ENCODE results near the gene TESPA1. TPM values are rescaled to one million over a fixed set of nuclear protein-coding genes. Genes with fewer than 3 reads are reported as not detected.

Gene TESPA1
- total RNA-seq, 2 donors from 2014 or later, result 86.5 to 95.5 TPM

DNA sequence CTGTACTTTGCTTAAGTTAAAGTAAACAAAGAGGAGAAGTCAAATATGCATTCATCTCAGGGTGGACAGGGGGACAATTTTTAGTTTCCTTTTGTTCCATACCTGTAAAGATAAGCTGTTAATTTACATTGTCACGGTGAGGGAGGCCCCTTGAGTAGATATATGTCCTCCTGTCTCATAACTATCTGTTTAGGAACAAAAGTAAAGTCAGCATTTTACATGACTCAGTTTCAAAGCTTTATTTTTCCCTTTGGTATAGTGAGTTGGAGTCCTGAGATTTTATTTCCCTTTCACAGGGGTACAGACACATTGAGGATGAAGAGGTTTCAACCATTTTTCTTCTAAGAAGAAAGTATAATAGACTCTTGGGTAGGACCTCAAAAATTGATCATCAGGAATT lies 50.1 kb downstream of the TESPA1 start:
- no peaks in the 10 kb centered on the region for H3K27me3 Mint-ChIP-seq (ENCODE audit: low read depth)
- no peak for DNase-seq
- H3K36me3 Mint-ChIP-seq (ENCODE audit: insufficient read depth in 2 of 2), result peaks cover 32 to 64% of the 10 kb centered on the region in 2 donors
- peaks cover 70% of the 10 kb centered on the region for H3K4me1 Mint-ChIP-seq (ENCODE audit: low read depth)
- peaks cover 24 to 25% of the 10 kb centered on the region in 2 donors for H3K9me3 Mint-ChIP-seq
- H3K27ac Mint-ChIP-seq, result peak overlapping the region; percentile 58
- ATAC-seq (replicated peaks in 1 of 2), result no peak
- H3K4me3 Mint-ChIP-seq, result peak overlapping the region in 1 of 2 donors; percentile 46

DNA sequence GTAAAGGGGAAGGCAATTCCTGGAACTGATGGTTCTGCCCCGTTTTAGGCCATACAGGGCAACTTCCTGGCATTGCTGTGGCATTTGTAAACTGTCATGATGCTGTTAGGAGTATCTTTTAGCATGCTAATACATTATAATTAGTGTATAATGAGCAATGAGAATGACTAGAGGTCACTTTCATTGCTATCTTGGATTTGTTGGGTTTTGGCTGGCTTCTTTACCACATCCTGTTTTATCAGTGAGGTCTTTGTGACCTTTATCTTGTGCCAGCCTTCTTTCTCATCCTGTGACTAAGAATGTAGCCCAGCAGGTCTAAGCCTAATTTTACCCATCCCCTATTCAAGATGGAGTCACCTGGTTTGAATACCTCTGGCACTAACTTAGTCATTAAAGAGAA lies 51.2 kb downstream of the TESPA1 start:
- peak; percentile 56 to 64 for ATAC-seq (replicated peaks in 1 of 2)
- H3K4me3 Mint-ChIP-seq, result peak overlapping the region; percentile 11 to 60
- H3K4me1 Mint-ChIP-seq (ENCODE audit: low read depth), result peaks cover 68% of the 10 kb centered on the region
- peaks cover 23 to 25% of the 10 kb centered on the region in 2 donors for H3K9me3 Mint-ChIP-seq
- DNase-seq, result peak; percentile 33 to 35
- H3K27ac Mint-ChIP-seq, result peak overlapping the region; percentile 86
- H3K27me3 Mint-ChIP-seq (ENCODE audit: low read depth), result no peaks in the 10 kb centered on the region
- peaks cover 34 to 66% of the 10 kb centered on the region in 2 donors for H3K36me3 Mint-ChIP-seq (ENCODE audit: insufficient read depth in 2 of 2)

DNA sequence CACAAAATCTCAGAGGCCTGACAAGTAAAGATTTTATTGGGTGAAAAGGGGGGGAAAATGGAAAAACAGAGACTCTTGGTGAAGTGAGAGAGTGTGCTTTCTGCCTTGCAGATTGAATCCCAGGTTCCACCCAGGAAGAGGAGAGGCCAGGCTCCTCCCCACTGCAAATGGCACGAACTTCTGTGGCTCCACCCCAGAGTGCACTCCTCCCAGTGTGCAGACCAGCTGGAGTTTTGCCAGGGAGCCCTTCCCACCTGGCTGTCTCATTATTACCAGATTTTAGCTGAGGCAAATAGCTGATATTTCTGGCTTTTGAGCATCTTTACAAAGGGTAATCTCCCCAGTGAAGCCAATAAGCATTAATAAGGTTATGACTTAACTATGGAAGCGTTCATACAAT lies 51.9 kb downstream of the TESPA1 start:
- Mint-ChIP-seq H3K27ac (peak overlapping the region; percentile 86), H3K36me3 (ENCODE audit: insufficient read depth in 2 of 2) (peaks cover 34 to 60% of the 10 kb centered on the region in 2 donors), H3K4me3 (peak overlapping the region in 1 of 2 donors; percentile 56), H3K27me3 (ENCODE audit: low read depth) (no peaks in the 10 kb centered on the region), H3K4me1 (ENCODE audit: low read depth) (peaks cover 65% of the 10 kb centered on the region), H3K9me3 (peaks cover 23 to 25% of the 10 kb centered on the region in 2 donors)
- ATAC-seq (replicated peaks in 1 of 2), result no peak
- DNase-seq, result no peak

DNA sequence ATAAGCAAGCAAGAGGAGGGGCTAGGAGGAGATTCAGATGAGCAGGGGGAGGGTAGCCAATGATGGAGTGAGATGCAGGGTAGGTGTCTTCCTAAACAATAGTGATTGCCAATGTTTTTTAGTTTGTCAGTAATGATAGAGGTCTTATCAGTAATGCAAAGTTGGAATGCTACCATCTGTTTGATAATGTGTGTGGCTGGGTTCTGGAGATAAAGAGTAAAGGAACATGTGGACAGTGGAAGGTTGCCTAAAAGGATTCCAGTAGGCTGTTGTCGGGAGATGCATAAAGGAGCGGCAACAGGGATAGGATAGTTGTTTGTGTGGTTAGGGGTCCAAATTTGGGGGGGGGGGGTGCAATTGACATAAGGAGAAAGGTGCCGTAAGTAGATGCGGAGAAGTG lies 52.5 kb downstream of the TESPA1 start:
- no peaks in the 10 kb centered on the region for H3K27me3 Mint-ChIP-seq (ENCODE audit: low read depth)
- H3K4me1 Mint-ChIP-seq (ENCODE audit: low read depth), result peaks cover 58% of the 10 kb centered on the region
- H3K27ac Mint-ChIP-seq, result peak overlapping the region; percentile 27
- DNase-seq (no peak), ATAC-seq (replicated peaks in 1 of 2) (no peak)
- H3K9me3 Mint-ChIP-seq, result peaks cover 24 to 28% of the 10 kb centered on the region in 2 donors
- peaks cover 37 to 59% of the 10 kb centered on the region in 2 donors for H3K36me3 Mint-ChIP-seq (ENCODE audit: insufficient read depth in 2 of 2)
- H3K4me3 Mint-ChIP-seq, result no peak overlapping the region

DNA sequence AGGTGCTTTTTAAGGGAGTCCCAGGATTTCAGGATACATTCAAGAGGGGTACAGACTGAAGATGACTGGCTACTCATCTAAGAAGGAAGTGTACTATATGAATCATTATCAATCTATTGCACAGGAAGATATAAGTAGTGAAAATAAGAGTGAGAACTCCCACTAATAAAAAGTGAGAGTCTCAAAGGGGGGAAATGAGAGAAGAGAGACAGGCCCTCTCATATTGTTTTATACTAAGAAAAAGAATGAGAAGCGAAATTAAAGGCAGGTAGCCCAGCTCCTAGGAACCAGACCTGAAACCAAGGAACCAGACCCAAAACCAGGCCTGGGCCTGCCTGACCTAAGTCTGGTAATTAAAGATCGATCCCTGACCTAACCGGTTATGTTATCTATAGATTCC lies 54.6 kb downstream of the TESPA1 start:
- Mint-ChIP-seq H3K4me1 (ENCODE audit: low read depth) (peaks cover 38% of the 10 kb centered on the region), H3K27me3 (ENCODE audit: low read depth) (no peaks in the 10 kb centered on the region), H3K27ac (no peak overlapping the region), H3K36me3 (ENCODE audit: insufficient read depth in 2 of 2) (peaks cover 27 to 39% of the 10 kb centered on the region in 2 donors), H3K4me3 (no peak overlapping the region), H3K9me3 (peaks cover 18 to 19% of the 10 kb centered on the region in 2 donors)
- no peak for DNase-seq
- no peak for ATAC-seq (replicated peaks in 1 of 2)

DNA sequence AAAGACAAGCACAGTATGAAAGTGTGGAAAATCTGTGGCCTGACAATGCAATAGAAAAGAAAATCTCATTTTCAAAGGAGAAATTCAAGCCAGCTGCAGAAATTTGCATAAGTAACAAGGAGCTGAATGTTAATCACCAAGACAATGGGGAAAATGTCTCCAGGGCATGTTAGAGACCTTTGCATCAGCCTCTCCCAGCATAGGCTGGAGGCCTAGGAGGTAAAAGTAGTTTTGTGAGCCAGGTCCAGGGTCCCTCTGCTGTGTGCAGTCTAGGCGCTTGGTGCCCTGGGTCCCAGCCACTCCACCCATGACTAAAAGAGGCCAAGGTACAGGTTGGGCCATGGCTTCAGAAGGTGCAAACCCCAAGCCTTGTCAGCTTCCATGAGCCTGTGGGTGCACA lies 58.3 kb downstream of the TESPA1 start:
- H3K27ac Mint-ChIP-seq, result no peak overlapping the region
- ATAC-seq (replicated peaks in 1 of 2) (no peak), DNase-seq (no peak)
- no peak overlapping the region for H3K4me3 Mint-ChIP-seq
- peaks cover 8 to 10% of the 10 kb centered on the region in 2 donors for H3K9me3 Mint-ChIP-seq
- peaks cover 5% of the 10 kb centered on the region for H3K4me1 Mint-ChIP-seq (ENCODE audit: low read depth)
- peaks cover 18 to 21% of the 10 kb centered on the region in 2 donors for H3K36me3 Mint-ChIP-seq (ENCODE audit: insufficient read depth in 2 of 2)
- H3K27me3 Mint-ChIP-seq (ENCODE audit: low read depth), result no peaks in the 10 kb centered on the region

DNA sequence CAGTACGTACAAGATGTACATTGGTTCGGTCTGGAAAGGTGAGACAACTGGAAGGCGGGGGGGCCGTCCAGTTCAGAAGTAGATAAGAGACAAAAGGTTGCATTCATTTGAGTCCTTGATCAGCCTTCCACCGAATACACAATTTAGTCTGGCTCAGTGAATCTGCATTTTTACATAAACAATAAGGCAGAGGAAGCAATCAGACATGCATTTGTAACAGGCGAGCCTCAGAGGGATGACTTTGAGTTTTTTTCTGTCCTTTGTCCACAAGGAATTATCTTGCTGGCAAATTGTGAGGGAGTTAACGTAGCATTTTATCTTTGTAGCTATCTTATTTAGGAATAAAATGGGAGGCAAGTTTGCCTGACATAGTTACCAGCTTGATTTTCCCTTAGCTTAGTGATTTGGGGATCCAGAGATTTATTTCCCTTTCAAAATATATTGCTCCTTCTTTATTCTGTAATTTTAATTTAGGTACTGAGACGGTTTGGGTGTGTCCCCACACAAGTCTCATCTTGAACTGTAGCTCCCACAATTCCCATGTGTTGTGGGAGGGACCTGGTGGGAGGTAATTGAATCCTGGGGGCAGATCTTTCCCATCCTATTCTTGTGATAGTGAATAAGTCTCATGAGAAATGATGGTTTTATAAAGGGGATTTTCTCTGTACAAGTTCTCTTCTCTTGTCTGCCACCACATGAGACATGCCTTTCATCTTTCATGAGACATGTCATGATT lies 59.4 kb downstream of the TESPA1 start:
- no peak for DNase-seq
- Mint-ChIP-seq H3K9me3 (peaks cover 2 to 5% of the 10 kb centered on the region in 2 donors), H3K4me3 (no peak overlapping the region), H3K4me1 (ENCODE audit: low read depth) (no peaks in the 10 kb centered on the region), H3K27me3 (ENCODE audit: low read depth) (no peaks in the 10 kb centered on the region), H3K27ac (peak overlapping the region; percentile 4), H3K36me3 (ENCODE audit: insufficient read depth in 2 of 2) (peaks cover 10% of the 10 kb centered on the region in 2 donors)
- no peak for ATAC-seq (replicated peaks in 1 of 2)

DNA sequence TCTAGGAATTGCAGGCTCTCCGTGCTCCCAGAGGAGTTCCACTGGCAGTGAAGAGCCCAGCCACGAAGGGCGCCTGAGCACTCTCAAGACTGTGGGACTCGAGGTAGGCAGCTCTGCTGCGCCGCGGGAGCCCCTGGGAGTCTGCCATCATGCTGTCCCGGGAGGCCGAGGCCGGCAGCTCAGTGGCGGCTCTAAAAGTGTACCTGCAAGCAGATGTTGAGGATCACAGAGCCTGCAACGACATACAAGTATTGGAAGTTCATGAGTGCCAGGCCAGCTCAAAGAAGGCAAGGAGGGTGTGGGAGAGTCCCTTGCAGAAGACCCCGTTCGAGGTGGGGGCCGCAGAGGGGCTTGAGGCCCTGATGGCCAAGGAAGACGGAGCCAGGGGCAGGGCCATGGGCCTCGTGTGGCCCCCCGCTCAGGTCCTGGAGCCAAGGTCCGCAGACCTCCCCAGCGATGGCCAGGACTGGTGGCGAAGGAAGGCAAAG lies 67.5 kb downstream of the TESPA1 start:
- peaks cover 0 to 6% of the 10 kb centered on the region in 2 donors for H3K36me3 Mint-ChIP-seq (ENCODE audit: insufficient read depth in 2 of 2)
- no peak for ATAC-seq (replicated peaks in 1 of 2)

More for the DNA sequence above, 67.5 kb downstream of the TESPA1 start:
- Mint-ChIP-seq H3K27me3 (ENCODE audit: low read depth) (no peaks in the 10 kb centered on the region), H3K27ac (no peak overlapping the region), H3K4me1 (ENCODE audit: low read depth) (no peaks in the 10 kb centered on the region), H3K9me3 (peaks cover 2 to 5% of the 10 kb centered on the region in 2 donors), H3K4me3 (no peak overlapping the region)
- no peak for DNase-seq

Other genes starting within 250 kb of the TESPA1 start
- not detected for gene MUCL1, start 130.2 kb downstream of the TESPA1 start, total RNA-seq
- gene NEUROD4, start 35.2 kb upstream of the TESPA1 start, total RNA-seq, result not detected
- not detected for gene OR9K2, start 141.6 kb upstream of the TESPA1 start, total RNA-seq
- not detected for gene OR10A7, start 236.3 kb upstream of the TESPA1 start, total RNA-seq

Data from activated T-cell treated with anti-CD3 and anti-CD28 coated beads, Interleukin-2, amount 50 U/mL, for 72 hours (primary cell).